Fibroblast of lung (primary cell): Measurements from ENCODE around the gene CCL7. TPM values are rescaled to one million over a fixed set of nuclear protein-coding genes. Genes with fewer than 3 reads are reported as not detected.

Experiments
- DNase-seq, 2 donors: peaks; one replicate each; pipeline versions ENCODE4 v3.0.0 to v3.0.0-alpha.2; 2010; ENCODE audit warnings: low read depth in 2 of 2
- H2AFZ ChIP-seq: 2 replicates; pipeline ENCODE4 v1.5.1; 2012; ENCODE audit warnings: low read length, control low read depth, inconsistent platforms
- H3K27ac ChIP-seq: 2 replicates; pipeline ENCODE4 v1.5.1; 2011; ENCODE audit warnings: low read length, control low read depth; ENCODE audit not compliant: insufficient read depth
- H3K27me3 ChIP-seq: 2 replicates; pipeline ENCODE4 v1.5.1; 2011; ENCODE audit warnings: mild to moderate bottlenecking, low read length; ENCODE audit not compliant: control insufficient read depth, insufficient read depth
- H3K36me3 ChIP-seq: 2 replicates; pipeline ENCODE4 v1.5.1; 2011; ENCODE audit warnings: low read length; ENCODE audit not compliant: control insufficient read depth, insufficient read depth
- H3K4me1 ChIP-seq: 2 replicates; pipeline ENCODE4 v1.5.1; 2011; ENCODE audit warnings: low read length; ENCODE audit not compliant: control insufficient read depth, insufficient read depth; ENCODE audit errors: extremely low read depth
- H3K4me2 ChIP-seq: 2 replicates; pipeline ENCODE4 v1.5.1; 2011; ENCODE audit warnings: low read length, control low read depth; ENCODE audit not compliant: insufficient read depth; ENCODE audit errors: extremely low read depth
- H3K4me3 ChIP-seq, 4 experiments: fragments of 200-600 bp in 1 of 4; sonication (generic) in 1 of 4; replicated peaks in 1 of 4; 2 replicates each; pipeline ENCODE4 v1.5.1; 2011 to 2016; ENCODE audit warnings: low read length in 4 of 4, low read depth in 3 of 4, mild to moderate bottlenecking in 3 of 4, control low read depth in 2 of 4, inconsistent platforms in 1 of 4, mixed read lengths in 1 of 4; ENCODE audit not compliant: insufficient read depth in 1 of 4; ENCODE audit errors: control extremely low read depth in 1 of 4
- H3K79me2 ChIP-seq: 2 replicates; pipeline ENCODE4 v1.5.1; 2012; ENCODE audit warnings: mild to moderate bottlenecking, low read length, inconsistent platforms; ENCODE audit not compliant: control insufficient read depth, insufficient read depth
- H3K9ac ChIP-seq: 2 replicates; pipeline ENCODE4 v1.5.1; 2011; ENCODE audit warnings: mild to moderate bottlenecking, low read length, control low read depth; ENCODE audit not compliant: insufficient read depth
- H3K9me3 ChIP-seq: 2 replicates; pipeline ENCODE4 v1.5.1; 2012; ENCODE audit warnings: low read depth, low read length; ENCODE audit not compliant: control insufficient read depth, insufficient read depth
- H4K20me1 ChIP-seq: 2 replicates; pipeline ENCODE4 v1.5.1; 2011; ENCODE audit warnings: low read length; ENCODE audit not compliant: control insufficient read depth, insufficient read depth; ENCODE audit errors: extremely low read depth
- CTCF ChIP-seq, 2 donors: IDR thresholded peaks in 1 of 2; conservative IDR thresholded peaks in 1 of 2; 1 replicate in 1 of 2; 2 replicates in 1 of 2; pipeline ENCODE4 v1.5.1; 2011 to 2012; ENCODE audit warnings: low read length in 2 of 2, control low read depth in 1 of 2, inconsistent platforms in 1 of 2, low read depth in 1 of 2, mild to moderate bottlenecking in 1 of 2
- EZH2 ChIP-seq: IDR thresholded peaks from 2 replicates; pipeline ENCODE4 v1.5.1; 2012; ENCODE audit warnings: low read length, control low read depth, mild to moderate bottlenecking; ENCODE audit errors: missing control alignments
- polyA plus RNA-seq, 2 donors: library from polyadenylated mRNA; depleted of rRNA in 1 of 2; stranded (reverse) in 1 of 2; unstranded in 1 of 2; fragments of >200 nt; gene quantifications; 2 replicates each; pipeline ENCODE4 v1.2.1, GENCODE V29; 2011 to 2012; ENCODE audit warnings: missing spikeins in 1 of 2
- total RNA-seq: library from RNA; depleted of rRNA; stranded (reverse); fragments of >200 nt; gene quantifications from 2 replicates; pipeline ENCODE4 v1.2.1, GENCODE V29; 2014

Gene CCL7
- total and polyA plus RNA-seq, 2 donors (not counting 1 experiment from before 2014, with no cell fraction given) = 0.33 to 0.81 TPM

GRCh38 chr17:34276826-34277225, 6.8 kb downstream of the CCL7 start:
- Histone ChIP-seq H3K4me2 (no peak overlapping the region), H3K4me3 (no peak overlapping the region), H3K79me2 (no peaks in the 10 kb centered on the region), H3K27ac (no peak overlapping the region), H2AFZ (no peak overlapping the region), H3K4me1 (no peaks in the 10 kb centered on the region), H4K20me1 (no peaks in the 10 kb centered on the region), H3K27me3 (no peaks in the 10 kb centered on the region), H3K9me3 (no peaks in the 10 kb centered on the region), H3K9ac (no peak overlapping the region), H3K36me3 (no peaks in the 10 kb centered on the region)
- DNase-seq = peak in 1 of 2 donors; percentile 12
- TF ChIP-seq CTCF (conservative IDR thresholded peaks at IDR 0.05 in 1 of 2, IDR thresholded peaks at IDR 0.05 in 1 of 2; ENCODE audit: low read depth in 1 of 2, low read length in 2 of 2) = no peak
- TF ChIP-seq EZH2 = no peak

- Histone ChIP-seq H3K9me3 (no peaks in the 10 kb centered on the region), H3K4me1 (peaks cover 3% of the 10 kb centered on the region), H3K9ac (no peak overlapping the region), H3K79me2 (no peaks in the 10 kb centered on the region), H3K27ac (no peak overlapping the region), H3K4me2 (no peak overlapping the region), H3K4me3 (no peak overlapping the region), H3K27me3 (peaks cover 2% of the 10 kb centered on the region), H2AFZ (no peak overlapping the region), H3K36me3 (no peaks in the 10 kb centered on the region), H4K20me1 (no peaks in the 10 kb centered on the region)
- DNase-seq = no peak
- TF ChIP-seq CTCF (conservative IDR thresholded peaks at IDR 0.05 in 1 of 2, IDR thresholded peaks at IDR 0.05 in 1 of 2; ENCODE audit: low read depth in 1 of 2, low read length in 2 of 2) (no peak), EZH2 (no peak)
Measured at GRCh38 chr17:34283571-34283970, 13.6 kb downstream of the CCL7 start.

GRCh38 chr17:34285286-34285792, 15.3 kb downstream of the CCL7 start, which contains the start of gene CCL11:
CCL11 (plus strand) TSS chr17:34285742; CDS start chr17:34285809, 67 bp downstream.
- H3K4me2 ChIP-seq = no peak within 1 kb of the TSS
- TF ChIP-seq EZH2 = no peak
- no peak for TF ChIP-seq CTCF (conservative IDR thresholded peaks at IDR 0.05 in 1 of 2, IDR thresholded peaks at IDR 0.05 in 1 of 2; ENCODE audit: low read depth in 1 of 2, low read length in 2 of 2)
- no peak within 1 kb of the TSS for H3K27ac ChIP-seq
- peaks cover 2% of the 10 kb centered on the region for H3K27me3 ChIP-seq
- no peaks in the 10 kb centered on the region for H3K79me2 ChIP-seq
- H3K9ac ChIP-seq = no peak within 1 kb of the TSS
- no peaks in the 10 kb centered on the region for H4K20me1 ChIP-seq
- H2AFZ ChIP-seq = no peak within 1 kb of the TSS
- H3K4me1 ChIP-seq = peaks cover 3% of the 10 kb centered on the region
- no peaks in the 10 kb centered on the region for H3K36me3 ChIP-seq
- no peak for DNase-seq
- no peaks in the 10 kb centered on the region for H3K9me3 ChIP-seq
- H3K4me3 ChIP-seq = no peak within 1 kb of the TSS
